Fibroblast of gingiva (primary cell): ENCODE measurements around the gene SKIDA1.

Experiments
- DNase-seq: peaks from one replicate; pipeline ENCODE4 v3.0.0-alpha.2; 2011; ENCODE audit warnings: low read depth

SKIDA1 gene

GRCh38 chr10:21528236-21529031, 3.0 kb upstream of the SKIDA1 start:
- no peak for DNase-seq

GRCh38 chr10:21527598-21528235, 2.2 kb upstream of the SKIDA1 start:
- peak; percentile 46 for DNase-seq

- DNase-seq, result peak; percentile 72
Observed at GRCh38 chr10:21526860-21527597, 1.5 kb upstream of the SKIDA1 start.

- peak; percentile 84 for DNase-seq
Observed at GRCh38 chr10:21526188-21526859, 842 bp upstream of the SKIDA1 start.

GRCh38 chr10:21524526-21525366, 736 bp downstream of the SKIDA1 start:
- DNase-seq, result peak; percentile 51

GRCh38 chr10:21524131-21524525, 1.4 kb downstream of the SKIDA1 start:
- no peak for DNase-seq

- peak; percentile 35 for DNase-seq
Observed at GRCh38 chr10:21523557-21524008, 1.9 kb downstream of the SKIDA1 start.

GRCh38 chr10:21522631-21523406, 2.7 kb downstream of the SKIDA1 start:
- no peak for DNase-seq

- DNase-seq, result no peak
Observed at GRCh38 chr10:21521751-21522533, 3.5 kb downstream of the SKIDA1 start.

- DNase-seq, result no peak
Observed at GRCh38 chr10:21520949-21521348, 4.5 kb downstream of the SKIDA1 start.

GRCh38 chr10:21520509-21520908, 5.0 kb downstream of the SKIDA1 start:
- no peak for DNase-seq

GRCh38 chr10:21519941-21520436, 5.5 kb downstream of the SKIDA1 start:
- peak; percentile 76 for DNase-seq

- no peak for DNase-seq
Observed at GRCh38 chr10:21519397-21519933, 6.0 kb downstream of the SKIDA1 start.

- DNase-seq, result no peak
Observed at GRCh38 chr10:21518641-21519396, 6.7 kb downstream of the SKIDA1 start.

GRCh38 chr10:21518149-21518640, 7.3 kb downstream of the SKIDA1 start:
- no peak for DNase-seq

- peak; percentile 50 for DNase-seq
Observed at GRCh38 chr10:21517134-21518031, 8.1 kb downstream of the SKIDA1 start.
